ENCODE data around the gene ELFN2. TPM values are rescaled to one million over a fixed set of nuclear protein-coding genes. Genes with fewer than 3 reads are reported as not detected.
A peak's percentile ranks its signal among the peaks of the same experiment; 100 is the strongest.
"Not testable (repeated sequence)": the region's sequence is repeated elsewhere in the genome, so short reads cannot be mapped to it uniquely, and the experiment has no call there.

The ELFN2 gene
- total RNA-seq, 6 experiments from 2014 or later = 0.07 to 0.93 (median 0.49) TPM

GRCh38 chr22:37403267-37403960 lies 23.9 kb downstream of the ELFN2 start:
- Histone ChIP-seq H3K36me3 (no peaks in the 10 kb centered on the region), H3K4me3 (no peak overlapping the region), H3K27ac (no peak overlapping the region), H3K4me1 (peaks cover 0 to 26% (median 0%) of the 10 kb centered on the region in 4 donors), H3K9me3 (no peaks in the 10 kb centered on the region), H3K27me3 (no peaks in the 10 kb centered on the region)
- intact Hi-C loops (cut with DNase I) = no loop called here
- no peak for ATAC-seq
- WGBS (ENCODE audit: insufficient coverage, low coverage, low lambda C conversion rate, missing lambda C conversion rate) = 51% methylated on average over 7 of the region's 26 CpGs
- DNase-seq = no peak
- TF ChIP-seq POLR2A (IDR thresholded peaks at IDR 0.05) (no peak), CTCF (IDR thresholded peaks at IDR 0.05) (no peak)

GRCh38 chr22:37402184-37402506 lies 25.1 kb downstream of the ELFN2 start:
- Histone ChIP-seq H3K4me3 (no peak overlapping the region), H3K36me3 (no peaks in the 10 kb centered on the region), H3K4me1 (peaks cover 0 to 24% (median 0%) of the 10 kb centered on the region in 4 donors), H3K9me3 (no peaks in the 10 kb centered on the region), H3K27me3 (no peaks in the 10 kb centered on the region), H3K27ac (no peak overlapping the region)
- peak in 2 of 3 donors; percentile 72 to 81 for DNase-seq
- no peak for TF ChIP-seq POLR2A (IDR thresholded peaks at IDR 0.05)
- intact Hi-C loops (cut with DNase I) = no loop called here
- peak; percentile 4 to 61 (median 28) for ATAC-seq
- WGBS (ENCODE audit: insufficient coverage, low coverage, low lambda C conversion rate, missing lambda C conversion rate) = 24% methylated on average over 10 of the region's 10 CpGs

GRCh38 chr22:37401401-37402183 lies 25.7 kb downstream of the ELFN2 start:
- 72% methylated on average over 6 of the region's 14 CpGs for whole genome bisulfite sequencing (ENCODE audit: insufficient coverage, low coverage, low lambda C conversion rate, missing lambda C conversion rate)
- DNase-seq = peak in 1 of 3 donors; percentile 59
- TF ChIP-seq POLR2A (IDR thresholded peaks at IDR 0.05) = no peak
- no peak for TF ChIP-seq CTCF (IDR thresholded peaks at IDR 0.05)
- H3K27ac ChIP-seq = no peak overlapping the region
- intact Hi-C loops (cut with DNase I) = no loop called here
- H3K36me3 ChIP-seq = no peaks in the 10 kb centered on the region
- no peak overlapping the region for H3K4me3 ChIP-seq
- peaks cover 0 to 21% (median 0%) of the 10 kb centered on the region in 4 donors for H3K4me1 ChIP-seq
- no peaks in the 10 kb centered on the region for H3K27me3 ChIP-seq
- peak in 1 of 4 donors; percentile 22 for ATAC-seq
- H3K9me3 ChIP-seq = no peaks in the 10 kb centered on the region

- TF ChIP-seq POLR2A (IDR thresholded peaks at IDR 0.05) (no peak), CTCF (IDR thresholded peaks at IDR 0.05) (no peak)
- no peak overlapping the region for H3K4me3 ChIP-seq
- 35% methylated on average over 7 of the region's 11 CpGs for WGBS (ENCODE audit: insufficient coverage, low coverage, low lambda C conversion rate, missing lambda C conversion rate)
- H3K4me1 ChIP-seq = peaks cover 0 to 18% (median 0%) of the 10 kb centered on the region in 4 donors
- H3K27ac ChIP-seq = no peak overlapping the region
- intact Hi-C loops (cut with DNase I) = no loop called here
- ATAC-seq = no peak
- H3K36me3 ChIP-seq = no peaks in the 10 kb centered on the region
- no peaks in the 10 kb centered on the region for H3K27me3 ChIP-seq
- no peaks in the 10 kb centered on the region for H3K9me3 ChIP-seq
- no peak for DNase-seq
Measured at GRCh38 chr22:37400719-37401118, 26.6 kb downstream of the ELFN2 start.

- DNase-seq; intact Hi-C loops (cut with DNase I); H3K9me3 ChIP-seq; H3K27ac ChIP-seq; H3K36me3 ChIP-seq; H3K4me3 ChIP-seq; ATAC-seq; H3K27me3 ChIP-seq: not testable (repeated sequence)
- WGBS (ENCODE audit: insufficient coverage, low coverage, low lambda C conversion rate, missing lambda C conversion rate) = 100% methylated on average over 2 of the region's 19 CpGs
- peaks cover 0 to 18% (median 0%) of the 10 kb centered on the region in 4 donors for H3K4me1 ChIP-seq
Measured at GRCh38 chr22:37399457-37399856, 27.8 kb downstream of the ELFN2 start.

All from right lobe of liver (tissue), 6 donors.